Body of pancreas (tissue), 4 donors: ENCODE measurements around the gene ASIC3.

Source experiments
- CTCF ChIP-seq, 7 experiments: fragments of 450-650 bp in 4 of 7; fragments of 200-600 bp in 3 of 7; sonication (generic) in 3 of 7; IDR thresholded peaks; one replicate each; pipeline ENCODE4 v1.5.1; 2016 to 2019; ENCODE audit warnings: antibody characterized with exemption in 7 of 7
- POLR2A ChIP-seq, 3 donors: fragments of 450-650 bp; IDR thresholded peaks; one replicate each; pipeline ENCODE4 v1.6.1; 2016; ENCODE audit warnings: antibody characterized with exemption in 3 of 3, mild to moderate bottlenecking in 2 of 3

GRCh38 chr7:151100921-151101320, 52.6 kb downstream of the ASIC3 start:
- TF ChIP-seq CTCF (IDR thresholded peaks at IDR 0.05) = no peak
- TF ChIP-seq POLR2A (IDR thresholded peaks at IDR 0.05) = no peak
